SHP77 (cell line): Measurements from ENCODE around the gene RNF187.

Experiments
- DNase-seq, 2 experiments: peaks; one replicate each; lab custom pipeline; 2025; lab: John Stamatoyannopoulos, UW

The RNF187 gene

GRCh38 chr1:228487336-228488124 lies at the start of gene RNF187:
Gene RNF187, plus strand, starts transcription at chr1:228487382.
- no peak for DNase-seq

DNA sequence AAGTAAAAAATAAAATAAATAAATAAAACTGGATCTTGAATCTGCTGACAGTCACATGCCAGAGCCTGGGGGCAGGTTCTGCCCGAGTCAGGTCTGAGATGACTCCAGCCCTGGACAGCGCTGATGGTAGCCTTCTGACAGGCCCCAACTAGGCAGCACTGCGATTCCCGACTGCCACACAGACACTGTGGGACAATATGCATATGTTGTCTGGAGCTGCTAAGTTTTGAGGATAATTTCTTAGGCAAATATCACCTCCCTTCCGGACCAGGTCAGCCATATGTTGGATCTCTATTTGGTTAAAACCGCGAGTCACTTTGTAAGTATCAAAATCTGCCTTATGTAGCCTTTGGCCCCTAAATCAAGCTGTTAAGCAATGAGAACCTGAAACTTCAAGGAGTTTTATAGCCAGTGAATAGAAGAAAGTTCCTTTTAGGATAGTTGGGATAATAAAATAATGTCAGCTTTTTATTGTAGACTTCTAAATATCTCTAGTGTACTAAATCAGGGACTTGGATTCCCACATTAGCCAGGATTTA lies 49.7 kb upstream of the RNF187 start:
- DNase-seq, result no peak

DNA sequence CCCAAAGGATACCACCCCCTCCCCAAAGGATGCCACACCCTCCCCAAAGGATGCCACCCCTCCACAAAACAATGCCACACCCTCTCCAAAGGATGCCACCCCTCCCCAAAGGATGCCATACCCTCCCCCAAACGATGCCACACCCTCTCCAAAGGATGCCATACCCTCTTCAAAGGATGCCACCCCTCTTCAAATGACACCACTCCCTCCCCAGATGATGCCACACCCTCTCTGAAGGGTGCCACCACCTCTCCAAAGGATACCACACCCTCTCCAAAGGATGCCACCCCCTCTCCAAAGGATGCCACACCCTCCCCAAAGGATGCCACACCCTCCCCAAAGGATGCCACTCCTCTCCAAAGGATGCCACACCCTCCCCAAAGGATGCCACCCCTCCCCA lies 48.9 kb upstream of the RNF187 start:
- DNase-seq, result no peak

DNA sequence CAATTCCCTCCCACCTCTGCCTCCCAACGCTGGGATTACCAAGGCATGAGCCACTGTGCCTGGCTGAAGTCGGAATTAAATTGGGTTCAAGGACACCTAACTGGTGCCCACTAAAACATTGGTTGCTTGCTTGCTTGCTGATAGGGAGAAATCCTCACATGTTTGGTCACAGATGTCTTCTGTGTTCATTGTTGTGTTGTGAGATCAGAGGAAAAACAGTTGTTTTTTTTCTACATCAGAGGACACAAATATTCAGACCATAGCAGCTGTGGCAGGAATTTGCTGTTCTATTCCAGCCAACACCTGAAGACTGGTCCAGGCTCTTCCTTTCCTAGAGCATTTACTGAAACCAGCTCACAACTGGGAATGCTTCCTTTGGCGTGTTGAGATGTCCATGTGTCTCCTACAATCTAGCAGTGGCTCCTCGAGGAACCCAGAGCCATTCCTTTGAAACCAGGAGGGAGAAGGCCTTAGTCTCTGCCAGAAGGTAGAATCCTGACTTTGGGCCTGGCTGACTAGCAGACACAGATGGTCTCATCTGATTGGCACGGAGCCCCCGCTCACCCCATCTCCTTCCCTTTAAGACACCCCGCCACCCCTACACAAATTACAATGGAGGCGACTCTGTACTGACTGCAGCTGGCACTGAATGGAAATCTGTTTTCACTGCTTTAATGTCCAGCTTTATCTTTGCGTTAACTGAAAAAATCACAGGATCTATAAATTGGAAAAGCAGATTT lies 46.3 kb upstream of the RNF187 start:
- no peak for DNase-seq

GRCh38 chr1:228443395-228443794 lies 43.8 kb upstream of the RNF187 start:
- no peak for DNase-seq

DNA sequence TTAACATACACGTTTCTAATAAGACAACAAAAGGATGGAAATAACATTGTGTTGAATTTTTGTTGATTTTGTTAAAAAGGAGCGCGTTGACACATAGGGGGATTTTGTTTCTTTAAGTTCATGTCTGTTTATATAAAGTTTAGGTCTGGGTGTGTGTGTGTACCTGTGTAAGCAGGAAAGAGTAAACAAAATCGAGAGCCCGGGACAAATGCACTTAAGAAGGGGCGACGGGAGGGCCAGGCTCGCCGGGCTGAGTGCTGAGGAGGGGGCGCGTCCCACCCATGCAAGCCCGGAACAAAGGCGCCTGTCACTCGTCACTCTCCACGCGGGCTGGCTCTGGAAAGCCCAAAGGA lies 41.7 kb upstream of the RNF187 start:
- no peak for DNase-seq

- no peak for DNase-seq
Observed at GRCh38 chr1:228445843-228446650, 41.1 kb upstream of the RNF187 start.

DNA sequence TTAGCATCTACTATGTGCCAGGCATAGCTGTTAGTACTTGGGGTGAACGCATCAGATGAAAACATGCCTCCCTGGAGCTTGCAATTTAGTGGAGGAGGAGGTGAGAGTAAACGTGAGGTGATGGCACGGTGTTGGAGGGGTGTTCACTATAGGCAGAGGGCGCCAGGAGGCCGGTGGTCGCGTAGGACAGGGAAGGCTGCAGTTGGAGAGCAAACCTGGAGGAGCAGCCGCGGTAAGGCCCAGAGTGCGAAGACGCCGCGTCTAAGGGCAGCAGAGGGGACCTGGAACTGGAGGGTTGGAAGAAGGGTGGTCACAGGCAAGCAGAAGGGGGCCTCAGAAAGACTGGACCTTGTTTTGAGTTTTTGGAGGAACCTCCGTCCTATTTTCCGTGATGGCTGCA lies 40.3 kb upstream of the RNF187 start:
- DNase-seq, result no peak

DNA sequence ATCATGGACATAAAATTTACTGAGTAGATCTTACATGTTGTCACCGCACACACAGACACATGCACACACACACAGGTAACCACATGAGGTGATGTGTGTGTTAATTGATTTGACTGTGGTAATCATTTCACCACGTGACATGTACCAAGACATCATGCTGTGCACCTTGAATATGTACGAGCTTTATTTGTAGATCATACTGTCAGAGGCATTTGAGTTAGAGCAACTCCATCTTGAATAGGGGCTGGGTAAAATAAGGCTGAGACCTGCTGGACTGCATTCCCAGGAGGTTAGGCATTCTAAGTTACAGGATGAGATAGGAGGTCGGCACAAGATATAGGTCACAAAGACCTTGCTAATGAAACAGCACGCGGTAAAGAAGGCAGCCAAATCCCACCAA lies 38.8 kb upstream of the RNF187 start:
- no peak for DNase-seq

DNA sequence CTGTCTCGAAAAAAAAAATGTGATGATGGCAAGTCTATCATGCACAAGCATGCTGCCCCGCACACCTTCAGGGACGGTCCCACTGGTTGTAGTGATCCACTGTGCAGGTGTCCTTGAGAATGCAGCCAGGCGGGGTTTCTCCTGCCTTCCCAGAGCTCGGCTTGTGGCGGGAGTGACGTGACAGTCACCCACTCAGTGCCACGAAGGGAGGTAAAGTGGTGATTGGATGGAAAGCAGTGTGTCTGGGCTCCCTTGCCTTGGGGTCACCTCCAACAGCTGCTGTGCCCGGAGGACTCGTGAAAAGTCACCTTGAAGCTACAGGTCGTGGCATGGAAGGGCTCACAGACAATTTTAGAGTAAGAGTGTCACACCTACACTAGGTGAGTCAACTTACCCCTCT lies 37.0 kb upstream of the RNF187 start:
- DNase-seq, result no peak

- DNase-seq, result no peak
Observed at GRCh38 chr1:228452194-228453021, 34.8 kb upstream of the RNF187 start.

- no peak for DNase-seq
Observed at GRCh38 chr1:228453022-228453560, 34.1 kb upstream of the RNF187 start.

- no peak for DNase-seq
Observed at GRCh38 chr1:228453614-228454013, 33.6 kb upstream of the RNF187 start.

- DNase-seq, result no peak
Observed at GRCh38 chr1:228454238-228454637, 32.9 kb upstream of the RNF187 start.

GRCh38 chr1:228455715-228456114 lies 31.5 kb upstream of the RNF187 start:
- DNase-seq, result no peak

GRCh38 chr1:228456252-228457016 lies 30.7 kb upstream of the RNF187 start:
- DNase-seq, result no peak

DNA sequence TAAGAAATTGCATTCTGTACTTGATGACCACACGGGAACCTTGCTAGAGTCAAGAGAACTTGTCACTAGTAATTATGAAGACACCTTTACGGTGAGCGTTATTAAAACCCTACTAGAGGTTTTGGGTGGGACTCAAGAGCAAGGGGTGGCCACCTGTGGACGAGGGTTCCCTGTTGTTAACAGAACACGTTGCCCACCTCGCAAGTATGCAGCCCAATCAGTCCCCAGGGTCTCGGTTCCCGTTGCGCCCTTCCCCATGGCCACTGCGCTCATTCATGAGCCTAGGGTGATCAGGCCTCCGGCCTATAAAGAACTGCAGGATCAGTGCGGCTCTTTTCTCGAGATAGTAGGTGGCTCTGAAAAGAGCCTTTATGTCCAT lies 30.2 kb upstream of the RNF187 start:
- DNase-seq, result peak in 1 of 2 experiments; percentile 64

DNA sequence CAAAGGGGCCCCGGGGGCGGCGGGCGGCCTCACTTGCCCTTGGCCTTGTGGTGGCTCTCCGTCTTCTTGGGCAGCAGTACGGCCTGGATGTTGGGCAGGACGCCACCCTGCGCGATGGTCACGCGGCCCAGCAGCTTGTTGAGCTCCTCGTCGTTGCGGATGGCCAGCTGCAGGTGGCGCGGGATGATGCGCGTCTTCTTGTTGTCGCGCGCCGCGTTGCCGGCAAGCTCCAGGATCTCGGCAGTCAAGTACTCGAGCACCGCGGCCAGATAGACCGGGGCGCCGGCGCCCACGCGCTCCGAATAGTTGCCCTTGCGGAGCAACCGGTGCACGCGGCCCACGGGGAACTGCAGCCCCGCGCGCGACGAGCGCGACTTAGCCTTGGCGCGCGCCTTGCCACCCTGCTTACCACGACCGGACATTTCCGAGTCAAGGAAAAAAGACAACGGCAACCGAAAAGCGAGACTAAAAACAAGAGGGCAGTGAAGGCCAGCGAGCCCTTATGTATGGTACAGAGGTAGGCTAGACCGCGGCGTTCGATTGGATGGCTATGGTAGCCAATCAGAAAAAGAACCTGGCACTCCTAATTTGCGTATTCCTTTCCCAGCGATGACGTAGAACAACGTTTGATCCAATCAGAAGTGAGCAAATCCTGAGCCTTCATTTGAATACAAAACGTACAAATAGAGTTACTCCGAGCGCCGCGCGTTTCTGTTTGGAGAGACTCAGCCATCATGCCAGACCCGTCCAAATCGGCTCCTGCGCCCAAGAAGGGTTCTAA lies 29.6 kb upstream of the RNF187 start:
- DNase-seq, result peak; percentile 95 to 97

GRCh38 chr1:228459091-228459993 lies 27.8 kb upstream of the RNF187 start:
- DNase-seq, result peak; percentile 85 to 92
